GM12878 (cell line): Measurements from ENCODE around the gene SPATA32. TPM values are rescaled to one million over a fixed set of nuclear protein-coding genes. Genes with fewer than 3 reads are reported as not detected.

Source experiments
- ATAC-seq: fragments of 200-7000 bp; cut with Tn5 transposase; 3 replicates; pipeline ENCODE4 v1.9.1; 2020; ENCODE audit warnings: mild to moderate bottlenecking, moderate library complexity
- BruUV-seq: library from RNA; stranded (reverse); fragments of 400-500 nt; replicated peaks from 2 replicates; lab custom pipeline; 2021; lab: Mats Ljungman, UMichigan
- CTCF ChIA-PET: fragments of 300-600 bp; sonication (Branson Sonifier 250); formaldehyde crosslinking; extraction: SDS; loops from one replicate; lab custom pipeline; 2021; ENCODE audit warnings: inconsistent platforms; lab: Yijun Ruan, JAX
- POLR2A ChIA-PET: fragments of 350-600 bp; formaldehyde crosslinking; extraction: SDS; loops from one replicate; lab custom pipeline; 2021; ENCODE audit warnings: inconsistent platforms; lab: Charles Lee
- RAD21 ChIA-PET: fragments of 300-600 bp; sonication (Branson Sonifier 250); formaldehyde crosslinking; loops from one replicate; lab custom pipeline; 2023; ENCODE audit warnings: antibody characterized with exemption; ENCODE audit not compliant: unreplicated experiment; lab: Charles Lee
- SMC1A ChIA-PET: fragments of 300-600 bp; sonication (Branson Sonifier 250); formaldehyde crosslinking; loops from one replicate; lab custom pipeline; 2023; ENCODE audit not compliant: unreplicated experiment, uncharacterized antibody; lab: Charles Lee
- DNase-seq: peaks from one replicate; pipeline ENCODE4 v3.0.0-alpha.2; 2011; ENCODE audit warnings: low read depth, low spot score
- FAIRE-seq: peaks from 3 replicates; lab custom pipeline; 2011; peaks lifted over from hg19 to GRCh38; lab: Jason Lieb, UNC
- H2AFZ ChIP-seq: 2 replicates; pipeline ENCODE4 v1.6.0; 2011; ENCODE audit warnings: low read depth, low read length, control low read depth; ENCODE audit not compliant: control insufficient read depth
- H3K27ac ChIP-seq: 2 replicates; pipeline ENCODE4 v1.5.1; 2011; ENCODE audit warnings: control low read depth; ENCODE audit not compliant: control insufficient read depth, insufficient read depth
- H3K27me3 ChIP-seq, 2 experiments: replicated peaks in 1 of 2; 2 replicates each; pipeline versions ENCODE4 v1.6.0 to v1.6.1; 2011; ENCODE audit warnings: low read length in 1 of 2; ENCODE audit not compliant: control insufficient read depth in 2 of 2, insufficient read depth in 2 of 2
- H3K36me3 ChIP-seq, 2 experiments: 2 replicates each; pipeline ENCODE4 v1.5.1; 2011; ENCODE audit warnings: low read length in 1 of 2; ENCODE audit not compliant: control insufficient read depth in 2 of 2, insufficient read depth in 2 of 2
- H3K4me1 ChIP-seq: 2 replicates; pipeline ENCODE4 v1.6.1; 2011; ENCODE audit warnings: mild to moderate bottlenecking, low read length, moderate library complexity, mixed read lengths; ENCODE audit not compliant: control insufficient read depth, insufficient read depth
- H3K4me2 ChIP-seq: 2 replicates; pipeline ENCODE4 v1.6.0; 2011; ENCODE audit warnings: control low read depth; ENCODE audit not compliant: control insufficient read depth, insufficient read depth
- H3K4me3 ChIP-seq: fragments of 200-600 bp; sonication (generic); 2 replicates; pipeline ENCODE4 v1.5.1; 2016
- H3K79me2 ChIP-seq: 2 replicates; pipeline ENCODE4 v1.6.0; 2011; ENCODE audit warnings: low read length; ENCODE audit not compliant: control insufficient read depth, insufficient read depth
- H3K9ac ChIP-seq: 2 replicates; pipeline ENCODE4 v1.8.0; 2011; ENCODE audit warnings: low read length, control low read depth, mixed read lengths; ENCODE audit not compliant: control insufficient read depth, insufficient read depth
- H3K9me3 ChIP-seq: replicated peaks from 3 replicates; pipeline ENCODE4 v1.5.1; 2011; ENCODE audit warnings: mild to moderate bottlenecking, low read length; ENCODE audit not compliant: control insufficient read depth, insufficient read depth
- H4K20me1 ChIP-seq: 2 replicates; pipeline ENCODE4 v1.6.0; 2011; ENCODE audit not compliant: control insufficient read depth, insufficient read depth
- BCLAF1 ChIP-seq: fragments of 450-650 bp; IDR thresholded peaks from 2 replicates; pipeline ENCODE4 v1.6.1; 2017; ENCODE audit warnings: antibody characterized with exemption, mild to moderate bottlenecking, moderate library complexity
- FOXK2 ChIP-seq: fragments of 450-650 bp; IDR thresholded peaks from 2 replicates; pipeline ENCODE4 v1.6.1; 2017; ENCODE audit warnings: mild to moderate bottlenecking, moderate library complexity
- IRF4 ChIP-seq: IDR thresholded peaks from 2 replicates; pipeline ENCODE4 v1.6.1; 2011; ENCODE audit warnings: low read depth, low read length
- MYB ChIP-seq: fragments of 150-350 bp; IDR thresholded peaks from 2 replicates; pipeline ENCODE4 v1.6.1; 2014; ENCODE audit warnings: mild to moderate bottlenecking, low read depth, low read length, borderline replicate concordance
- PAX5 ChIP-seq: IDR thresholded peaks from 2 replicates; pipeline ENCODE4 v1.6.1; 2011; ENCODE audit warnings: low read depth, low read length, borderline replicate concordance
- PML ChIP-seq: IDR thresholded peaks from 2 replicates; pipeline ENCODE4 v1.6.1; 2012; ENCODE audit warnings: low read length, inconsistent platforms
- POU2F2 ChIP-seq: IDR thresholded peaks from 3 replicates; pipeline ENCODE4 v1.6.1; 2011; ENCODE audit warnings: low read depth, mild to moderate bottlenecking, low read length, borderline replicate concordance
- RELB ChIP-seq: fragments of 450-650 bp; IDR thresholded peaks from 2 replicates; pipeline ENCODE4 v1.6.1; 2017; ENCODE audit warnings: low read depth, mild to moderate bottlenecking, moderate library complexity
- USF1 ChIP-seq: IDR thresholded peaks from 2 replicates; pipeline ENCODE4 v1.6.1; 2011; ENCODE audit warnings: borderline replicate concordance, low read depth, mild to moderate bottlenecking, moderate library complexity, mixed read lengths, low read length; ENCODE audit not compliant: insufficient read depth; ENCODE audit errors: extremely low read length
- WGBS: methylation state at CpG from one replicate; pipeline ENCODE4 v1.1.6; 2016; ENCODE audit warnings: low lambda C conversion rate; ENCODE audit not compliant: insufficient replicate concordance, insufficient coverage; ENCODE audit errors: missing lambda C conversion rate; 5-methylcytosine and 5-hydroxymethylcytosine counted together
- in situ Hi-C: fragments of 300-500 bp; cut with MboI; formaldehyde crosslinking; loops from 9 replicates; pipeline ENCODE4 v1.14.3; 2018; ENCODE audit warnings: mixed read lengths
- intact Hi-C: fragments of 100-400 bp; cut with micrococcal nuclease; formaldehyde crosslinking; loops from one replicate; pipeline ENCODE4 v1.14.2; 2022; ENCODE audit not compliant: unreplicated experiment
- polyA plus RNA-seq, 11 experiments: library from polyadenylated mRNA; depleted of rRNA in 4 of 11; unstranded in 6 of 11; stranded (reverse) in 5 of 11; fragments of >200 nt; fragmentation: Nextera tagmentation in 4 of 11; fragmentation: Illumina TruSeq in 1 of 11; extraction: Ambion mirVana in 4 of 11; extraction: Trizol in 1 of 11; gene quantifications; 1 replicate in 1 of 11; 2 replicates in 10 of 11; pipeline versions ENCODE4 v1.2.1 to v1.2.3, GENCODE V29; 2011 to 2016; ENCODE audit warnings: inconsistent platforms in 2 of 11, missing spikeins in 2 of 11, low read depth in 1 of 11
- total RNA-seq, 4 experiments: library from RNA; depleted of rRNA in 3 of 4; stranded (reverse); fragments of >200 nt in 3 of 4; fragmentation: Illumina TruSeq in 1 of 4; extraction: Trizol in 1 of 4; gene quantifications; 2 replicates each; pipeline versions ENCODE4 v1.2.1 to v1.2.3, GENCODE V29; 2013 to 2021

SPATA32 gene
- total and polyA plus RNA-seq, 10 of the 15 experiments (the other 5 are each of a cell fraction or from before 2014, with no cell fraction given), result 0.03 to 0.35 (median 0.11) TPM; not detected in 3

- ChIA-PET SMC1A (interaction anchor here (5.2 to 5.7 kb wide), 2 partner anchors 14 to 18 kb away, joined by 58 to 153 read pairs; partner anchors contain the start of gene MAP3K14), RAD21 (interaction anchor here (1.3 to 5.7 kb wide), 4 partner anchors 14 to 36 kb away, joined by 3 to 44 read pairs (median 21); partner anchors contain the start of gene MAP3K14), POLR2A (interaction anchor here (1.2 to 7.1 kb wide), 3 partner anchors 9 to 22 kb away, joined by 3 to 62 read pairs (median 9); no protein-coding TSS in a partner anchor), CTCF (interaction anchor here (1.6 to 5.3 kb wide), 4 partner anchors 14 to 94 kb away, joined by 5 to 38 read pairs (median 17); partner anchors contain the start of gene MAP3K14)
- WGBS, result 53% methylated on average over 5 of the region's 5 CpGs
- no peak overlapping the region for H2AFZ ChIP-seq
- no peak overlapping the region for H3K4me2 ChIP-seq
- no peak overlapping the region; the same call in 1 of the 2 replicates for H3K9ac ChIP-seq
- DNase-seq, result no peak
- H3K36me3 ChIP-seq, result peaks cover 36 to 39% of the 10 kb centered on the region in 2 experiments
- no peak overlapping the region for H3K4me3 ChIP-seq
- in situ Hi-C loops (no loop called here), intact Hi-C loops (no loop called here)
- peaks cover 60% of the 10 kb centered on the region for H3K4me1 ChIP-seq
- H3K27me3 ChIP-seq, result no peaks in the 10 kb centered on the region
- H4K20me1 ChIP-seq, result no peaks in the 10 kb centered on the region
- peaks cover 57% of the 10 kb centered on the region for H3K79me2 ChIP-seq
- FAIRE-seq, result no peak
- TF ChIP-seq RELB (no peak), USF1 (peak; percentile 53), POU2F2 (peak; percentile 75; the same call in 2 of the 3 replicates), PML (no peak), FOXK2 (no peak), MYB (no peak), IRF4 (no peak), BCLAF1 (no peak), PAX5 (no peak)
- 0 out of 2 replicates have a peak overlapping the region, but pooled peaks have one; percentile 15 for H3K27ac ChIP-seq
- ATAC-seq, result no peak
- no TSS peak for BruUV-seq
- no peaks in the 10 kb centered on the region for H3K9me3 ChIP-seq
These were observed 29.4 kb upstream of the SPATA32 start for GRCh38 chr17:45291171-45291805.
